Testis (tissue), 3 donors: ENCODE results near the gene C6orf141. TPM values are rescaled to one million over a fixed set of nuclear protein-coding genes. Genes with fewer than 3 reads are reported as not detected.
A peak's percentile ranks its signal among the peaks of the same experiment; 100 is the strongest.

ENCODE experiments used
- DNase-seq: peaks from one replicate; pipeline ENCODE4 v3.0.0-alpha.2; 2019
- H3K27ac ChIP-seq, 2 donors: fragments of 200-600 bp; sonication (generic); one replicate each; pipeline ENCODE4 v1.5.1; 2019
- H3K27me3 ChIP-seq: fragments of 200-600 bp; sonication (generic); one replicate; pipeline ENCODE4 v1.5.1; 2019
- H3K36me3 ChIP-seq: fragments of 200-600 bp; sonication (generic); one replicate; pipeline ENCODE4 v1.5.1; 2017; ENCODE audit warnings: low read depth; ENCODE audit errors: missing control alignments
- H3K4me1 ChIP-seq: fragments of 200-600 bp; sonication (generic); one replicate; pipeline ENCODE4 v1.5.1; 2019
- H3K4me3 ChIP-seq, 2 donors: fragments of 200-600 bp; sonication (generic); one replicate each; pipeline ENCODE4 v1.5.1; 2017 to 2019
- H3K9me3 ChIP-seq: fragments of 200-600 bp; sonication (generic); one replicate; pipeline ENCODE4 v1.5.1; 2017
- CTCF ChIP-seq, 3 experiments: fragments of 450-650 bp in 2 of 3; fragments of 200-600 bp in 1 of 3; sonication (generic) in 1 of 3; IDR thresholded peaks; one replicate each; pipeline ENCODE4 v1.5.1; 2016 to 2019; ENCODE audit warnings: antibody characterized with exemption in 3 of 3, mild to moderate bottlenecking in 2 of 3, moderate library complexity in 1 of 3
- POLR2A ChIP-seq: fragments of 450-650 bp; IDR thresholded peaks from one replicate; pipeline ENCODE4 v1.6.1; 2017; ENCODE audit warnings: antibody characterized with exemption, mild to moderate bottlenecking, moderate library complexity
- WGBS, 2 donors: methylation state at CpG; one replicate each; pipeline ENCODE4 v1.1.5; 2018; 5-methylcytosine and 5-hydroxymethylcytosine counted together
- intact Hi-C: fragments of 100-400 bp; cut with DNase I; formaldehyde crosslinking; loops from one replicate; pipeline ENCODE4 v1.15.1; 2023; ENCODE audit warnings: low total_unique reads
- polyA plus RNA-seq: library from polyadenylated mRNA; stranded (reverse); fragments of 350-450 nt; fragmentation: Illumina TruSeq; extraction: RNeasy Lipid Tissue Mini Kit (QIAGEN cat#74804); gene quantifications from one replicate; pipeline ENCODE4 v1.2.3, GENCODE V29; 2014; ENCODE audit warnings: low read depth, low replicate concordance; ENCODE audit not compliant: insufficient read depth
- total RNA-seq, 2 donors: library from RNA; depleted of rRNA; stranded (reverse); fragments of >200 nt; gene quantifications; one replicate each; pipeline ENCODE4 v1.2.3, GENCODE V29; 2016

C6orf141 gene
- total and polyA plus RNA-seq, 3 donors from 2014 or later: 11.3 to 58.4 (median 41.3) TPM

- Histone ChIP-seq H3K27ac (peak overlapping the region; percentile 51 to 55), H3K9me3 (no peaks in the 10 kb centered on the region), H3K36me3 (no peaks in the 10 kb centered on the region), H3K27me3 (no peaks in the 10 kb centered on the region), H3K4me1 (peaks cover 8% of the 10 kb centered on the region), H3K4me3 (peak overlapping the region; percentile 58 to 62)
- TF ChIP-seq POLR2A (no peak), CTCF (IDR thresholded peaks at IDR 0.05) (no peak)
- intact Hi-C loops: no loop called here
- 1 to 3% methylated on average over 7 to 38 of the region's 38 CpGs for WGBS, 2 donors
- peak; percentile 47 for DNase-seq
Observed at GRCh38 chr6:49551078-49551865, 804 bp downstream of the C6orf141 start.

GRCh38 chr6:49551866-49552129 is 1.3 kb downstream of the C6orf141 start:
- H3K36me3 ChIP-seq: no peaks in the 10 kb centered on the region
- TF ChIP-seq POLR2A: no peak
- TF ChIP-seq CTCF (IDR thresholded peaks at IDR 0.05): no peak
- peak overlapping the region; percentile 58 to 62 for H3K4me3 ChIP-seq
- no peaks in the 10 kb centered on the region for H3K27me3 ChIP-seq
- peaks cover 8% of the 10 kb centered on the region for H3K4me1 ChIP-seq
- intact Hi-C loops: no loop called here
- no peaks in the 10 kb centered on the region for H3K9me3 ChIP-seq
- no peak for DNase-seq
- WGBS, 2 donors: 4 to 9% methylated on average over 2 of the region's 2 CpGs
- H3K27ac ChIP-seq: peak overlapping the region in 1 of 2 donors; percentile 55

- intact Hi-C loops: no loop called here
- Histone ChIP-seq H3K27ac (no peak overlapping the region), H3K9me3 (no peaks in the 10 kb centered on the region), H3K4me3 (no peak overlapping the region), H3K36me3 (no peaks in the 10 kb centered on the region), H3K4me1 (peaks cover 8% of the 10 kb centered on the region), H3K27me3 (no peaks in the 10 kb centered on the region)
- no peak for DNase-seq
- 92 to 97% methylated on average over 2 of the region's 2 CpGs for WGBS, 2 donors
- no peak for TF ChIP-seq POLR2A
- no peak for TF ChIP-seq CTCF (IDR thresholded peaks at IDR 0.05)
Observed at GRCh38 chr6:49552596-49552995, 2.1 kb downstream of the C6orf141 start.

GRCh38 chr6:49553384-49553783 is 2.9 kb downstream of the C6orf141 start:
- WGBS, 2 donors: 56 to 65% methylated on average over 1 of the region's 1 CpG
- H3K27ac ChIP-seq: peak overlapping the region; percentile 14 to 15

More at GRCh38 chr6:49553384-49553783, 2.9 kb downstream of the C6orf141 start:
- DNase-seq: no peak
- H3K9me3 ChIP-seq: no peaks in the 10 kb centered on the region
- H3K4me1 ChIP-seq: peaks cover 8% of the 10 kb centered on the region
- TF ChIP-seq CTCF (IDR thresholded peaks at IDR 0.05): no peak
- H3K27me3 ChIP-seq: no peaks in the 10 kb centered on the region
- no peaks in the 10 kb centered on the region for H3K36me3 ChIP-seq
- intact Hi-C loops: no loop called here
- no peak overlapping the region for H3K4me3 ChIP-seq
